Astrocyte (in vitro differentiated cells and primary cell): ENCODE data around the gene ZDHHC4. TPM values are rescaled to one million over a fixed set of nuclear protein-coding genes. Genes with fewer than 3 reads are reported as not detected.

Experiments
- DNase-seq: peaks from one replicate; pipeline ENCODE4 v3.0.0-alpha.2; 2010; ENCODE audit warnings: low read depth
- FAIRE-seq: peaks from 2 replicates; lab custom pipeline; 2011; peaks lifted over from hg19 to GRCh38; lab: Jason Lieb, UNC
- H2AFZ ChIP-seq: 2 replicates; pipeline ENCODE4 v1.6.0; 2012; ENCODE audit warnings: low read depth, low read length, inconsistent platforms
- H3K27ac ChIP-seq: 2 replicates; pipeline ENCODE4 v1.5.1; 2011; ENCODE audit warnings: low read depth, low read length, inconsistent platforms
- H3K27me3 ChIP-seq: 2 replicates; pipeline ENCODE4 v1.6.0; 2011; ENCODE audit warnings: low read length, inconsistent platforms; ENCODE audit not compliant: insufficient read depth
- H3K36me3 ChIP-seq: 2 replicates; pipeline ENCODE4 v1.5.1; 2011; ENCODE audit warnings: low read length, inconsistent platforms; ENCODE audit not compliant: insufficient read depth
- H3K4me1 ChIP-seq: 2 replicates; pipeline ENCODE4 v1.5.1; 2011; ENCODE audit warnings: low read length, inconsistent platforms; ENCODE audit not compliant: insufficient read depth
- H3K4me2 ChIP-seq: 2 replicates; pipeline ENCODE4 v1.6.0; 2012; ENCODE audit warnings: low read length, inconsistent platforms
- H3K4me3 ChIP-seq: 2 replicates; pipeline ENCODE4 v1.5.1; 2011; ENCODE audit warnings: low read depth, mild to moderate bottlenecking, low read length, inconsistent platforms; ENCODE audit not compliant: insufficient read depth
- H3K79me2 ChIP-seq: 2 replicates; pipeline ENCODE4 v1.6.0; 2012; ENCODE audit warnings: mild to moderate bottlenecking, low read length, inconsistent platforms; ENCODE audit not compliant: insufficient read depth
- H3K9ac ChIP-seq: 2 replicates; pipeline ENCODE4 v1.6.0; 2012; ENCODE audit warnings: mild to moderate bottlenecking, low read length, inconsistent platforms
- H3K9me3 ChIP-seq: 2 replicates; pipeline ENCODE4 v1.5.1; 2012; ENCODE audit warnings: low read depth, mild to moderate bottlenecking, low read length, inconsistent platforms; ENCODE audit not compliant: insufficient read depth
- H4K20me1 ChIP-seq: 2 replicates; pipeline ENCODE4 v1.6.0; 2012; ENCODE audit warnings: low read length, inconsistent platforms; ENCODE audit not compliant: insufficient read depth
- H3K27ac Mint-ChIP-seq: one replicate; pipeline ENCODE4 v1.8.0; 2021; ENCODE audit warnings: mild to moderate bottlenecking, mixed read lengths; ENCODE audit not compliant: unreplicated experiment
- H3K27me3 Mint-ChIP-seq: one replicate; pipeline ENCODE4 v1.8.0; 2021; ENCODE audit warnings: low read depth, mixed read lengths; ENCODE audit not compliant: unreplicated experiment
- H3K36me3 Mint-ChIP-seq: one replicate; pipeline ENCODE4 v1.8.0; 2021; ENCODE audit warnings: low read depth, mixed read lengths; ENCODE audit not compliant: unreplicated experiment
- H3K4me1 Mint-ChIP-seq: one replicate; pipeline ENCODE4 v1.8.0; 2021; ENCODE audit warnings: low read depth, mixed read lengths; ENCODE audit not compliant: unreplicated experiment
- H3K4me3 Mint-ChIP-seq: one replicate; pipeline ENCODE4 v1.8.0; 2021; ENCODE audit warnings: mild to moderate bottlenecking, moderate library complexity, mixed read lengths; ENCODE audit not compliant: unreplicated experiment
- H3K9me3 Mint-ChIP-seq: one replicate; pipeline ENCODE4 v1.8.0; 2021; ENCODE audit warnings: mild to moderate bottlenecking, mixed read lengths; ENCODE audit not compliant: unreplicated experiment
- CTCF ChIP-seq: IDR thresholded peaks from 2 replicates; pipeline ENCODE4 v1.5.1; 2011; ENCODE audit warnings: low read depth, mild to moderate bottlenecking, inconsistent platforms, low read length, moderate library complexity; ENCODE audit not compliant: insufficient read depth
- EZH2 ChIP-seq: IDR thresholded peaks from 2 replicates; pipeline ENCODE4 v1.6.1; 2012; ENCODE audit warnings: mild to moderate bottlenecking, low read length, inconsistent platforms; ENCODE audit not compliant: insufficient read depth
- total RNA-seq: library from RNA; stranded (reverse); gene quantifications from 2 replicates; pipeline ENCODE4 v1.2.1, GENCODE V29; 2021

Gene ZDHHC4
- total RNA-seq, 1 donor from 2014 or later, result 33.2 TPM

GRCh38 chr7:6545398-6546126, 31.7 kb upstream of the ZDHHC4 start:
- H3K9me3 Mint-ChIP-seq, result peaks cover 3% of the 10 kb centered on the region
- no peak overlapping the region for H2AFZ ChIP-seq
- H3K4me2 ChIP-seq, result no peak overlapping the region
- H3K36me3 ChIP-seq, result no peaks in the 10 kb centered on the region
- H3K9me3 ChIP-seq, result no peaks in the 10 kb centered on the region
- H3K27ac ChIP-seq, result no peak overlapping the region
- peaks cover 7% of the 10 kb centered on the region for H3K27me3 ChIP-seq
- H3K4me1 Mint-ChIP-seq, result no peaks in the 10 kb centered on the region
- FAIRE-seq (no peak), DNase-seq (no peak)
- H3K4me3 Mint-ChIP-seq, result no peak overlapping the region
- no peak overlapping the region for H3K27ac Mint-ChIP-seq
- no peak overlapping the region for H3K4me3 ChIP-seq
- H3K27me3 Mint-ChIP-seq, result peaks cover 22% of the 10 kb centered on the region
- H3K4me1 ChIP-seq, result no peaks in the 10 kb centered on the region
- H4K20me1 ChIP-seq, result no peaks in the 10 kb centered on the region
- peaks cover 1% of the 10 kb centered on the region for H3K36me3 Mint-ChIP-seq
- TF ChIP-seq EZH2, result no peak
- TF ChIP-seq CTCF, result no peak
- H3K79me2 ChIP-seq, result no peaks in the 10 kb centered on the region
- H3K9ac ChIP-seq, result no peak overlapping the region

GRCh38 chr7:6546498-6547251, 30.6 kb upstream of the ZDHHC4 start:
- Mint-ChIP-seq H3K27me3 (peaks cover 16% of the 10 kb centered on the region), H3K27ac (no peak overlapping the region)
- H4K20me1 ChIP-seq, result no peaks in the 10 kb centered on the region

More at GRCh38 chr7:6546498-6547251, 30.6 kb upstream of the ZDHHC4 start:
- Histone ChIP-seq H3K9ac (no peak overlapping the region), H3K9me3 (no peaks in the 10 kb centered on the region), H3K27ac (no peak overlapping the region), H3K79me2 (no peaks in the 10 kb centered on the region), H3K4me2 (no peak overlapping the region), H2AFZ (no peak overlapping the region), H3K4me1 (no peaks in the 10 kb centered on the region), H3K36me3 (no peaks in the 10 kb centered on the region), H3K27me3 (peaks cover 2% of the 10 kb centered on the region), H3K4me3 (no peak overlapping the region)
- Mint-ChIP-seq H3K4me1 (no peaks in the 10 kb centered on the region), H3K9me3 (peaks cover 3% of the 10 kb centered on the region), H3K36me3 (no peaks in the 10 kb centered on the region), H3K4me3 (no peak overlapping the region)
- TF ChIP-seq EZH2, result no peak
- no peak for TF ChIP-seq CTCF
- DNase-seq (no peak), FAIRE-seq (no peak)
